KMS-11 (cell line): ENCODE data around the gene BMP8B.
"Not testable (repeated sequence)": the region's sequence is repeated elsewhere in the genome, so short reads cannot be mapped to it uniquely, and the experiment has no call there.

Source experiments
- H2AFZ ChIP-seq: fragments of 200-600 bp; sonication (generic); 2 replicates; pipeline ENCODE4 v1.6.1; 2016; ENCODE audit warnings: antibody characterized with exemption, mixed run types, low read depth
- H3K27ac ChIP-seq: fragments of 200-600 bp; sonication (generic); 2 replicates; pipeline ENCODE4 v1.6.1; 2016; ENCODE audit warnings: mild to moderate bottlenecking, mixed run types
- H3K27me3 ChIP-seq: fragments of 200-600 bp; sonication (generic); 2 replicates; pipeline ENCODE4 v1.6.1; 2017; ENCODE audit warnings: mild to moderate bottlenecking, low read depth, mixed run types, moderate library complexity; ENCODE audit not compliant: insufficient read depth
- H3K36me3 ChIP-seq: fragments of 200-600 bp; sonication (generic); 2 replicates; pipeline ENCODE4 v1.6.1; 2017; ENCODE audit warnings: mild to moderate bottlenecking, mixed run types; ENCODE audit not compliant: insufficient read depth
- H3K4me1 ChIP-seq: fragments of 200-600 bp; sonication (generic); 2 replicates; pipeline ENCODE4 v1.6.1; 2016; ENCODE audit warnings: mild to moderate bottlenecking, low read depth, mixed run types; ENCODE audit not compliant: poor library complexity, severe bottlenecking
- H3K4me2 ChIP-seq: fragments of 200-600 bp; sonication (generic); 2 replicates; pipeline ENCODE4 v1.7.0; 2016; ENCODE audit warnings: mild to moderate bottlenecking, mixed run types
- H3K4me3 ChIP-seq: fragments of 200-600 bp; sonication (generic); IDR thresholded peaks from 2 replicates; pipeline ENCODE4 v1.6.1; 2017; ENCODE audit warnings: low read depth, low read length, mixed read lengths; ENCODE audit not compliant: insufficient read depth
- H3K79me2 ChIP-seq: fragments of 200-600 bp; sonication (generic); 2 replicates; pipeline ENCODE4 v1.6.1; 2016; ENCODE audit warnings: low read depth, mixed run types; ENCODE audit not compliant: insufficient read depth
- H3K9ac ChIP-seq: fragments of 200-600 bp; sonication (generic); 2 replicates; pipeline ENCODE4 v1.6.1; 2016; ENCODE audit warnings: mild to moderate bottlenecking, mixed run types
- H4K20me1 ChIP-seq: fragments of 200-600 bp; sonication (generic); 2 replicates; pipeline ENCODE4 v1.6.1; 2016; ENCODE audit warnings: mild to moderate bottlenecking, mixed run types; ENCODE audit not compliant: insufficient read depth
- CTCF ChIP-seq: fragments of 200-600 bp; sonication (generic); conservative IDR thresholded peaks from 2 replicates; pipeline ENCODE4 v1.6.1; 2017; ENCODE audit warnings: low read depth, mild to moderate bottlenecking, antibody characterized with exemption, low read length, moderate library complexity, mixed read lengths

The BMP8B gene

DNA sequence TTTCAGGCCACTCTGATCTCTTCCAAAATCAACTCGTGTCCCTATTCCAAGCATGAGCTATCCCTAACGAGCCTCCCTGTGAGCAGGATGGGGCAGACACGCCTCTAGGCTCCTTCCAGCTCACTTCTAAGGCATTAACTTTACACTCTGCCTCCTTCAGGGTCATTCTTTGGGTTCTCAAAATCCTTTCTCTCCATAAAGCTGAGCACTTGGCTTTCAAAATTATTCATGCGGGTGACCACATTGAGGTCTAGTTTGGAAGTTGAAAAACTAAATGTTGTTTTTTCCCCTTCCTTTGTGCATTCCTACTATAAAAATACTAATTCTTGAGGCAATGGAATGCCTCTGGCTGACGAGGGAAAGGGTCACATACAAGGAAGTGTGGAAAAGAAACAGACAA lies 33.5 kb upstream of the BMP8B start:
- no peak overlapping the region for H3K4me2 ChIP-seq
- H4K20me1 ChIP-seq: no peaks in the 10 kb centered on the region
- TF ChIP-seq CTCF: no peak
- H3K9ac ChIP-seq: no peak overlapping the region
- H3K27me3 ChIP-seq: no peaks in the 10 kb centered on the region
- H3K4me3 ChIP-seq: no peak overlapping the region
- H3K27ac ChIP-seq: no peak overlapping the region
- no peak overlapping the region for H2AFZ ChIP-seq
- H3K4me1 ChIP-seq: peaks cover 8% of the 10 kb centered on the region
- H3K36me3 ChIP-seq: no peaks in the 10 kb centered on the region
- H3K79me2 ChIP-seq: no peaks in the 10 kb centered on the region

- H3K27ac ChIP-seq: no peak overlapping the region
- peaks cover 8% of the 10 kb centered on the region for H3K4me1 ChIP-seq
Measured at GRCh38 chr1:39819091-39819812, 30.6 kb upstream of the BMP8B start.

DNA sequence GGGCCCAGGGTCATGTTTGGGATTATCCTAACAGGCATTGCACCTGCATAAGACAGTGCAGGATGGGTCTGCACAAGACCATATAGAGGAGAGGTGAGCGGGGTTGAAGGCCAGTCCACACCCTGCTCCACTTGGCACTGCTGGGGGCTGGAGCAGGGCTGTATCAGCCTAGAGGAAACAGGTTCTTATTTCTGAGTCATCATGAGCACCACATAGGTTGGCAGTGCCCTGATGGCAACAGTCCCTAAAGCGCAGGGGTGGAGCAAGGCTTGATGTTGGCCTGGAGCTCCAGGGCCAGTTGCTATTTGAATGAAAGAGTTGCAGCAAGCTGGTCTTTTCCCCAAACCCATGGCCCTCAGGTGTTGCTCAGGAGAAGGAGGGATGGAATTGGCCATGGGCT lies 29.8 kb upstream of the BMP8B start:
- no peaks in the 10 kb centered on the region for H4K20me1 ChIP-seq
- no peak overlapping the region for H3K4me3 ChIP-seq
- no peak overlapping the region for H3K4me2 ChIP-seq
- no peak overlapping the region for H3K27ac ChIP-seq
- H3K9ac ChIP-seq: no peak overlapping the region
- H2AFZ ChIP-seq: no peak overlapping the region
- no peak for TF ChIP-seq CTCF
- H3K4me1 ChIP-seq: peaks cover 8% of the 10 kb centered on the region
- H3K27me3 ChIP-seq: no peaks in the 10 kb centered on the region
- H3K36me3 ChIP-seq: no peaks in the 10 kb centered on the region
- H3K79me2 ChIP-seq: no peaks in the 10 kb centered on the region

More at GRCh38 chr1:39819091-39819812, 30.6 kb upstream of the BMP8B start:
- Histone ChIP-seq H3K4me2 (no peak overlapping the region), H2AFZ (no peak overlapping the region), H3K4me3 (no peak overlapping the region), H4K20me1 (no peaks in the 10 kb centered on the region), H3K36me3 (no peaks in the 10 kb centered on the region), H3K79me2 (no peaks in the 10 kb centered on the region), H3K9ac (no peak overlapping the region), H3K27me3 (no peaks in the 10 kb centered on the region)
- TF ChIP-seq CTCF: no peak

DNA sequence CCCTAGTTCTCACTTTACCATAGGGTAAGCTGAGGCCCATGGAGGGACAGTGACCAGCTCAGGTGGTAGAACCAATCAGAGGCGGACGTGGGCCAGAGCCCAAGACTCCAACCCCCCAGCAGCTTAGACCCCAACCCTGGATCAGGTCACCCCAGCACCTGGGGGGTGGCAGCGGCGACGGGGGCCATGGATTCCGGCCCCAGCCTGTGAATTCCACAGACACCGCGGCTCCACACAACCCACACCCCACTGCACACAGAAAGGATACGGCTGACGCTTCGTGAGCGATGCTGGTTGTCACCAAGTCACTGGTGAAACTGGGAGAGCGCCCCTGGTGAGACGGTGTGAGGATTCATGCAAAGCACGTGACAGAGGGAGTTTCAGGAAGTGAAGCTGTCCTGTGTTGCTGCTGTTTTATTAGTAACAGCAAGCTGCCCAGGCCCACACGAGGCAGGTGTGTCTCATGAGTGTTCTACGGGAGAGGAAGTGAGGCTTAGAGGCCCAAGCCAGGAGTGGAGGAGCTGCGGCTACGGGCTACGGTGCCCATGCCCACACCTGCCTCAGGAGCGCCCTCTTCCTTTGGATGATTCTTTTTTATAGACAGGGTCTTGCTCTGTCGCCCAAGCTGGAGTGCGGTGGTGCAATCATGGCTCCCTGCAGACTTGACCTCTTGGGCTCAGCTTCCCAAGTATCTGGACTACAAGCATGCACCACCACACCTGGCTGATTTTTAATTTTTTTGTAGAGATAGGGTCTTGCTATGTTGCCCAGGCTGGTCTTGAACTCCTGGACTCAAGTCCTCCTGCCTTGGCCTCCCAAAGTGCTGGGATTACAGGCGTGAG lies 28.6 kb upstream of the BMP8B start:
- peak overlapping the region; percentile 43 for H3K9ac ChIP-seq
- H3K4me2 ChIP-seq: peak overlapping the region; percentile 40; the same call in 1 of the 2 replicates
- not testable (repeated sequence) for H3K4me3 ChIP-seq

More for the DNA sequence above, 28.6 kb upstream of the BMP8B start:
- not testable (repeated sequence) for H3K4me1 ChIP-seq, H4K20me1 ChIP-seq, H3K36me3 ChIP-seq, H3K79me2 ChIP-seq, H3K27me3 ChIP-seq
- Histone ChIP-seq H3K27ac (peak overlapping the region; percentile 70), H2AFZ (peak overlapping the region; percentile 82)
- TF ChIP-seq CTCF: peak; percentile 45
